KBM-7 (cell line): ENCODE data around the gene KIRREL3.

Experiments used
- DNase-seq: peaks from one replicate; pipeline ENCODE4 v3.0.0-alpha.2; 2015
- in situ Hi-C: fragments of 300-500 bp; cut with MboI; formaldehyde crosslinking; loops from 2 replicates; pipeline ENCODE4 v1.14.3; 2020; ENCODE audit warnings: low sequenced_read_pairs, low pct_unique_long_range_greater_than_20kb, mixed read lengths

Gene KIRREL3

DNA sequence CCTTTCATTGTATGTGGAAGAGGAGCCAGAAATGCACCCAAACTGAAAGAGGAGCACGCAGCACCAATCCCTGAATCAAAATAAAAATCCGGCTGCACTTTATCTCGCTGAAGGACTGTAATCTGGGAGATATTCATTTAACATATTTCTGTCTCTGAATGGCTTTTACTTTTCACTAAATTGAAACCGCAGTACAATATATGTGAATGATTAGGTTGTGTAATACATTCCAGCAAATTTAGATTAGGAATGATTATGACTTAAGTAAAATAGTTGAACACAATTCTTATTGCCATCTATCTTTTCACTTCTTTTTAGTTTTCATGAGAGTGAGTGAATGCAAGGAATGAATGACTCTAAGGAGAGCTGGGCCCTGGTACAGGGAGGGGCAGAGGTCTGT, 413.0 kb downstream of the KIRREL3 start:
- in situ Hi-C loops, result no loop called here
- DNase-seq, result no peak

DNA sequence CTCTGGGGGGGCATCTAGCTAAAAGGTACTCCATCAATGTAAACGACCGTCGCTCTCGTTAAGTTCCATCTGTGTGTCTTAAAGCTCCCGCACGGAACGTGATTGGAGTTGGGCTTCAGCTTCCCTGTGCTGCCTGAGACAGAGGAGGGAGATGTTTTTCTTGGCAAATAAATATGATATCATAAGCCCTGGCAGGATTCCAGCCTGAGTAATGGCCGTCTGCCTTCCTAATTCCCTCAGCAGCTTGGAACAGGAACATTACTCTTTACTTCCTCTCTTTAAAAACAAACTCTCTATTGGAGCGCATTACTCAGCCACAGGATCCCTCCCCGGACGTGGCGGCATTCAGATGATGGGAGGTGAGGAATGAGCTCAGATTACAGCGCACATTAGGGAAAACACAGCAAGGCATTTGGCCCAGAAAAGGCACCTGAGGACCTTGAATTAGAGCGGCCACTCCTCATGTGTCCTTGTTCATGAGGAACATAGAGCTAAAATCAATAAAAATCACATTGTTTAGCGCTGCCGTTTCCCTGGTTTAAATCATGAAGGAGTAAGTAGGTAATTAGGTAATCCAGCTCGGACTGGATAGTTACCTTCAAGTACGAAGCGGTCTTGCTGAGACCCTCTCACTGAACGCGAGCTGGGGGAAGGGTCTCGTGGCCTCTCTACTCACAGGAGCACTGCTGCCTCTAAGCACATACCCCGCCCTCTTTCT, 414.6 kb downstream of the KIRREL3 start:
- in situ Hi-C loops, result no loop called here
- DNase-seq, result peak; percentile 58

DNA sequence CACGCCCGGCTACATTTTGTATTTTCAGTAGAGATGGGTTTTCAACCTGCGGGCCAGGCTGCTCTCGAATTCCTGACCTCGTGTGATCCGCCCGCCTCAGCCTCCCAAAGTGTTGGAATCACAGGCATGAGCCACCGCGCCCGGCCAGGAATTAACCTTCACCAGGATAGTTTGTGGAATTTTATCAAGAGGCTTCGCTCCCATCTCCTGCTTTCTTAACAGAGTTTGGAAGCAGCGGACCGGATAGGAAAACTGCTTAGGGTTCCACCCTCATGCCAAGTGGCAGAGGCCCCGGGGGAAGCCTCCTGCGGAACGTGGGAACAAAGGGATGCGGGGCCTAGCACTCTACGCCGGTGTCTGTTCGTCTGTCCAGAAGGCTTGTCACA, 415.2 kb downstream of the KIRREL3 start:
- in situ Hi-C loops, result no loop called here
- DNase-seq, result no peak

GRCh38 chr11:126583594-126584427, 416.8 kb downstream of the KIRREL3 start:
- in situ Hi-C loops, result no loop called here
- DNase-seq, result no peak

- in situ Hi-C loops, result no loop called here
- no peak for DNase-seq
Observed at GRCh38 chr11:126583101-126583500, 417.5 kb downstream of the KIRREL3 start.

DNA sequence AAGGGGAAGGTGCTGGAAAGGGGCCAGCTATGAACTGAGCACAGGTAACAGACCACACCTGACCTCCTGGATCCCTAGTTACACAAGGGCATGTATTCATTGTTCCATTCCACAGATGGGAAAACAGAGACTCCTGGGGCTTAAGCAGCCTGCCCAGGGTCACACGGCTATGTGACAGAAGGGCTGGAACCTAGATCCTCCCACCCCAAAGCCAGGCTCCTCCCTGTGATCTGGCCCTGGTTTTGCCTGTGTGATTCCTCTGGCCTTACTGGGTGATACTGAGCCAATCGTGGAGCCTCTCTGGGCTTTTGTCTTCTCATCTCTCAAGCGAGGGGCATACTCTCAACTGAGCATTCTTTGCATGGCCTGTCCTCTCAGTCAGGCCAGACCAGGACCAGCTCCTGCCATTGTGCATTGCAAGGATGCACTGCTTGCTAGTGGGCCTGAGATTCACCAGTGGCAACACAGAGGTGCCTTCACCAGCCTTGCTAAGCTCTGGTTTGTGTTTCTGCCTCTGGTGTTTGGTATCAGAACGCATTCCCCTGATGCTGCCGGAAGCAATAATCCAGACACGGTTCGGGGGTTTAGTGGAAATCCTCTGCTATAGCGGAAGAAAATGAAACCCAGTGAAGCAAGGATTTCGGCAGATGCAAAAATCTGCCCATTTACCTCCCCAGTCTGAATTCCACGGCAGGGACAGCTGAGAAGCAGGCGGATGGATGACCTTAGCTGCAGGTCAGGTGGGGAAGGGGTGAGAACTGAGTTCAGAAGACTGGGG, 418.5 kb downstream of the KIRREL3 start:
- DNase-seq, result no peak
- in situ Hi-C loops, result no loop called here

DNA sequence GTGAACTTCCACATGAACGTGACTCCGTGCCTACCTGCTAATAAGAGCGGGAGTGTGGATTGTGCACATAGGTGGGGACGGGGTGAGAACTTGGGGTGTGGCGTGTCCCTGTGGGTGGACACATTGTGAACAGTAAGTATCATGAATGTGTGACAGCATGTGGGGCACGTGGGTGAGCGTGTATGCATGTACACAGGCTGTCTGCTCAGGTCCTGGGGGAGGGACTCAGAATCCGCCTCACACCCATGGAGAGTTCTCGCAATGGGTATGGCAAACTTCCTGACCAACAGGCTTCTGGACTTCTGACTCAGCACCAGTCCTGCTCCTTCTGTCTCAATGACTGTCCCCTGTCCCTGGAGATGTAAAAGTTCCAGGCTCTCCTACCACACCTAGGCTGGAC, 422.1 kb downstream of the KIRREL3 start:
- DNase-seq, result no peak
- in situ Hi-C loops, result no loop called here

- in situ Hi-C loops, result no loop called here
- no peak for DNase-seq
Observed at GRCh38 chr11:126578021-126578420, 422.5 kb downstream of the KIRREL3 start.

GRCh38 chr11:126575849-126576248, 424.7 kb downstream of the KIRREL3 start:
- in situ Hi-C loops, result no loop called here
- no peak for DNase-seq

- in situ Hi-C loops, result no loop called here
- DNase-seq, result no peak
Observed at GRCh38 chr11:126573325-126573978, 427.1 kb downstream of the KIRREL3 start.

GRCh38 chr11:126570489-126570888, 430.1 kb downstream of the KIRREL3 start:
- in situ Hi-C loops, result no loop called here

DNA sequence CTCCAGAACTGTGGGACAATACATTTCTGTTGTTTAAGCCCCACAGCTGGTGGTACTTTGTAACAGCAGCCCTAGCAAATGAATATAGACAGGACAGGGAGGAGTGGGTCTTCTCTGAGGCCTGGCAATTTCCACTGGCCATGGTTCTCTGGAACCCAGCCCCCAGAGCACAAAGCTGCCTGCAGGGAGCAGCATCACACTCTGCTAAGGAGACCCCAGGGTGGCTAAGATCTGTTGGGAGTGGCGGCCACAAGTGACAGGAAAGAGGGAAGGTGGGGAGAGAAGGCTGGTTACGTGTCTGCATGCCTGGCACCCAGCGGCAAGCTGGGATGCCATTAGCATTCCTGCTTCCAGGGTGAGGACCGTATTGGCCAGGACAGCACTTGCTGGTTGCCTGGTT, 433.2 kb downstream of the KIRREL3 start:
- in situ Hi-C loops, result no loop called here
- no peak for DNase-seq

More at GRCh38 chr11:126570489-126570888, 430.1 kb downstream of the KIRREL3 start:
- DNase-seq, result no peak

GRCh38 chr11:126564566-126564965, 436.0 kb downstream of the KIRREL3 start:
- in situ Hi-C loops, result no loop called here
- no peak for DNase-seq

GRCh38 chr11:126561327-126561893, 439.2 kb downstream of the KIRREL3 start:
- DNase-seq, result peak; percentile 41
- in situ Hi-C loops, result no loop called here

DNA sequence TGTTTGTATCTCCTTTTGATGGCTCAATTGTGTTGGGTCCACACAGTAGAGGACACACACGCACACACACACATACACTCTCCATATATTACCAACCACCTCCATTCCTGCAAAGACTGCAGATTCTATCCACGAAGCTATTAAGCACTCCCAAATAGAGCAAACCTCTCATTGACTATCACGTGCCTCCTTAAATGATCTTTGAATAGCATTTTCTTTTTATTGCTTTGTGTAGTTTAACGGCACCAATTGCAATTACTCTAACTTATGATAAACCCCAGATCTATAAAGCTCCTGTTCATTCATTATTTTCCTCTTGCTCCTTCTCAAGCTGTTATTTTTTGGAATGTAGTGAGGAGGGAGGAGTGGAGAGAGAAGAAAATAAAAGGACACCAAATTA, 440.3 kb downstream of the KIRREL3 start:
- in situ Hi-C loops, result no loop called here
- DNase-seq, result no peak

- in situ Hi-C loops, result no loop called here
- no peak for DNase-seq
Observed at GRCh38 chr11:126548581-126549550, 451.7 kb downstream of the KIRREL3 start.

DNA sequence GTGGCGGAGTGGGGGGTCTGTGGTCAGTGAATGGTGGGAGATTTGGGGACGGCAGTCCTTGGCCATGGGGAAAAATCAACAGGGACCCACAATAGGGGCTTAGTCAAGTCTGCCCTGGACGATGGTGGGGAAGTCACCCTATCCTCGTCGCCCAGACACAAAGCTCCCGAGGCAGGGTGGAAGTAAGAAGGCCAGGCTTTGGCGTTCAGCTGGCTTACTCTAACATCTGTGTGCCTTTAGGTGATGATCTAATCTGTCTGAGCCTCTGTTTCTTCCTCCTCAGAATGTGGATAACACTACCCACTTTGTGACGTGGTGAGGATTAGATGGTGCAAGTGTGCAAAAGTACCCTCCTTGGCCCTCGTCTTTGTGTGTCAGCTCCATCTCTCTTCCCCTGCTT, 452.9 kb downstream of the KIRREL3 start:
- in situ Hi-C loops, result no loop called here
- DNase-seq, result no peak

GRCh38 chr11:126547161-126547560, 453.4 kb downstream of the KIRREL3 start:
- DNase-seq, result no peak
- in situ Hi-C loops, result no loop called here
